HUES64 (cell line): ENCODE results near the gene IFITM10.
A peak's percentile ranks its signal among the peaks of the same experiment; 100 is the strongest.

Experiments
- H3K27ac ChIP-seq: 2 replicates; pipeline ENCODE4 v1.7.0; 2013; ENCODE audit warnings: low read depth, low read length, inconsistent platforms
- H3K27me3 ChIP-seq: 2 replicates; pipeline ENCODE4 v1.6.1; 2013; ENCODE audit warnings: mild to moderate bottlenecking, low read length; ENCODE audit not compliant: insufficient read depth
- H3K36me3 ChIP-seq: 2 replicates; pipeline ENCODE4 v1.6.1; 2013; ENCODE audit warnings: mild to moderate bottlenecking, low read length; ENCODE audit not compliant: insufficient read depth
- H3K4me1 ChIP-seq: 2 replicates; pipeline ENCODE4 v1.6.1; 2013; ENCODE audit warnings: mild to moderate bottlenecking, low read length, moderate library complexity; ENCODE audit not compliant: insufficient read depth
- H3K4me3 ChIP-seq: 2 replicates; pipeline ENCODE4 v1.5.1; 2013; ENCODE audit warnings: mild to moderate bottlenecking, low read length, moderate library complexity
- H3K9ac ChIP-seq: 2 replicates; pipeline ENCODE4 v1.6.1; 2013; ENCODE audit warnings: mild to moderate bottlenecking, low read depth, low read length
- H3K9me3 ChIP-seq: 2 replicates; pipeline ENCODE4 v1.6.1; 2013; ENCODE audit warnings: low read depth, low read length; ENCODE audit not compliant: insufficient read depth
- WGBS: fragments of 150-250, 120-280 bp; methylation state at CpG from one replicate; pipeline ENCODE4 v1.1.7; 2013; ENCODE audit warnings: missing lambda C conversion rate; 5-methylcytosine and 5-hydroxymethylcytosine counted together

IFITM10 gene

DNA sequence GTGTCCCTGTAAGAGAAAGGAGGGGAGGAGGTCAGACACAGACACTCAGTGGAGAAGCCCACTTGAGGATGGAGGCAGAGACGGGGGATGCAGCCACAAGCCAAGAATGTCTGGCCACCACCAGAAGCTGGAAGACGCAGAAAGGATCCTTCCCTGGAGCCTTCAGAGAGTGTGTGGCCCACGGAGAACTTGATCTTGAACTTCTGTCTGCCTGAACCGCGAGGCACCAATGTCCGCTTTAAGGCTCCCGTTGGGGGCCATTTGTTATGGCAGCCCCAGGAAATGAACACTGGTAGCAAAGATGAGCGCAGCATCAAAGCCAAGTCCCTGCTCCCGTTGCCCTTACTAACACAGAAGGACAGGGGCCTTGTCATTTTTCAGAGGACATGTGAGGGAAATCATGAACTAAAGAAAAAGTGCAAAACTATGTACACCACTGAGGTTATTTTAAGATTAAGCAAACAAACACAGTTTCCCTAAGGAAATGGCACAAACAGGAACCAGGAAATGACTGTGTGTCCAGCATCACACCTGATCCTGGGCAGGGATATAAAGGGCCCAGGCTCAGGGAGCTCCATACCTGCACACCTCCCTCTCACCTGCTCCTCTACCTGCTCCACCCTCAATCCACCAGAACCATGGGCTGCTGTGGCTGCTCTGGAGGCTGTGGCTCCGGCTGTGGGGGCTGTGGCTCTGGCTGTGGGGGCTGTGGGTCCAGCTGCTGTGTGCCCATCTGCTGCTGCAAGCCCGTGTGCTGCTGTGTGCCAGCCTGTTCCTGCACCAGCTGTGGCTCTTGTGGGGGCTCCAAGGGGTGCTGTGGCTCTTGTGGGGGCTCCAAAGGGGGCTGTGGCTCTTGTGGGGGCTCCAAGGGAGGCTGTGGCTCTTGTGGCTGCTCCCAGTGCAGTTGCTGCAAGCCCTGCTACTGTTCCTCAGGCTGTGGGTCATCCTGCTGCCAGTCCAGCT is 53.5 kb downstream of the IFITM10 start, which contains the start of gene KRTAP5-6:
Gene KRTAP5-6 (plus strand): TSS at position 588 of the 963 bp plus-strand sequence. CDS start 51 bp downstream, at position 639.
- H3K4me3 ChIP-seq = no peak within 1 kb of the TSS
- no peak within 1 kb of the TSS for H3K9ac ChIP-seq
- H3K27me3 ChIP-seq = peaks cover 11% of the 10 kb centered on the region; the same call in 1 of the 2 replicates
- no peak within 1 kb of the TSS for H3K27ac ChIP-seq
- H3K36me3 ChIP-seq = no peaks in the 10 kb centered on the region
- H3K4me1 ChIP-seq = 0 out of 2 replicates have a peak, but pooled peaks cover 4% of the 10 kb centered on the region
- no peaks in the 10 kb centered on the region for H3K9me3 ChIP-seq
- 86% methylated on average over 11 of the region's 11 CpGs for WGBS

DNA sequence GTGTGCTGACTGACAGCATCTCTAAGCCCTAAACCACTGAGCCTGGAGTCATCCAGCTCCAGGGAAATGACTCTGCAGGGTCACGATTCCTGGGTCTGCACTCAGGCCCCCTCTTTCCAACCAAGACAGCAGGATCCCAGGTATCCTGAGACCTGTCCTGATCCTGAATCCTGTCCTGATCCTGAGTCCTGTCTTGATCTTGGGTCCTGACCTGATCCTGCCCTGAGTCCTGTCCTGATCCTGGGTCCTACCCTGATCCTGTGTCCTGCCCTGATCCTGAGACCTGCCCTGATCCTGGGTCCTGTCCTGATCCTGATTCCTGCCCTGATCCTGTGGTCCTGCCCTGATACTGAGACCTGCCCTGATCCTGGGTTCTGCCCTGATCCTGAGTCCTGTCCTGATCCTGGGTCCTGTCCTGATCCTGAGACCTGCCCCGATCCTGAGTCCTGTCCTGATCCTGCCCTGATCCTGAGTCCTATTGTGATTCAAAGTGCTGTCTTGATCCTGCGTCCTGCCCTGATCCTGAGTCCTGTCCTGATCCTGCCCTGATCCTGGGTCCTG is 54.8 kb downstream of the IFITM10 start:
- Histone ChIP-seq H3K9ac (no peak overlapping the region), H3K27ac (no peak overlapping the region), H3K4me3 (no peak overlapping the region), H3K27me3 (peaks cover 11% of the 10 kb centered on the region; the same call in 1 of the 2 replicates), H3K4me1 (0 out of 2 replicates have a peak, but pooled peaks cover under 1% of the 10 kb centered on the region), H3K9me3 (no peaks in the 10 kb centered on the region), H3K36me3 (no peaks in the 10 kb centered on the region)
- 90% methylated on average over 3 of the region's 3 CpGs for WGBS

DNA sequence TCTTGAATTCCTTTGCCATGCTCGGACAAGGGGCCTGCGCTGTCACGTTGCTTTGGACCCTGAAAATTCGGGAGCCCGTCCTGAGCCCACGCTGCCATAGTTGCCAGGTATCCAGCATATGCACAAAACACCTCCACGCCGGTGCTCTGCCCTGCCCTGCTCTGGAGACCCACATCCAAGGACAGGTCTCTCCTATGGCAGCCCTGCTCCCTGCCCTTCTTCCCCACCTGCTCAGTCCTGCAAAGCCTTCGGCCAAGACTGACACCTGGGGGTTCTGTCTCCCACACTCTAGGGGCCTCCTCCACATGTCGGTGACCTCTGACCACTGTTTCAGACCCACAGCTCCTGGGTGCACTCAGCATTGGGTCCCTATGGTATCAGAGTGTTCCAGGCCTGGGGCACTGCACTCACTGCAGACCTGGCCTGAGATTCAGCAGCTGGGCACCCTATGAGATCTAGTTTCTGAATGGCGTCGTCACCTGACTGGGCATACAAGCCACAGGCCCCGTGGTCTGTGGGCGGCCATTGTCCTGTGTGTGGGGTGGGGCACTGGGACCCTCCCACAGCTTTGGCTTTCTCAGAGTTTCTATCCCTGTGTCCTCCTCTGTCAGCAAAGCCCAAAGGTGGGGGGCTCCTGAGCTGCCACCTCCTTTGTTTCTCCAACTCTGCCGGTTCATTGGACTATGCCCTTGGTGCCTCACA is 55.4 kb downstream of the IFITM10 start:
- H3K27me3 ChIP-seq = peaks cover 11% of the 10 kb centered on the region; the same call in 1 of the 2 replicates
- no peaks in the 10 kb centered on the region for H3K4me1 ChIP-seq
- WGBS = 92% methylated on average over 15 of the region's 15 CpGs
- no peak overlapping the region for H3K4me3 ChIP-seq
- H3K9me3 ChIP-seq = no peaks in the 10 kb centered on the region
- no peak overlapping the region for H3K27ac ChIP-seq
- H3K9ac ChIP-seq = no peak overlapping the region
- H3K36me3 ChIP-seq = no peaks in the 10 kb centered on the region

DNA sequence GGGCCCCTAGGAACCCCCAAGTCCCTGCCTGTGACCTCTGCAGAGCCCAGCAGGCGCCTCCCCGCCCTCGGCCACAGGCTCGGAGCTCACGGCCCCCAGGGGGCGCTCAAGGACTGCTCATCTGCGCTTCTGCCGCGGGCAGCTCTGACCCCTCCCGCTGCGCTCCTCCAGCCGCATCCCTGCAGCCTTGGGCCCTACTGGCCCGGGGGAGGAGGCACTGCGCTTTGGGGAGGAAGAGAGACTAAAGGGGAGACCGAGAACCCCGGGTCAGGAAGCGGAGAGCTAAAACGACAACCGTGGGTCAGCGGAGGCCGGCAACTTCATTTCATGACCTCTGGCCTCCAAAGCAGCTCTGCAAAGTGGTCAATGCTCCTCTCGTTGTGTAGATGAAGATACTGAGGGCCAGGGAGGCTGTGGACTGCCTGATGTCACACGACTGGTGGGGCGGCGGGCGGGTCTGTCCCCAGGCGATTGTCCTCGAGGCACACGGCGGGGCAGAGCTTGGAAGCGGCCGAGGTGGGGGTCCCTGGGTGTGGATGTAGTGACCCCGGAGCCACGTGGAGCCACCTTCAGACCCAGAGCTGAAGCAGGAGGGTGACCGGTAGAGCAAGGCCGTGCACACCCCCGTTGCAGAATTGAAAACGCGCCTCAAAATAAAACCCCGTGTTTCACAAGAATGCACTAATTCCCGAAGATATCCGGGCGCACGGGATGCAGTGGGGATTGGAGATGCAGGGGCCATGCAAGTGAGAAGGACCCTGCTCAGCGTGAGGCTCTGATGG is 56.1 kb downstream of the IFITM10 start:
- Histone ChIP-seq H3K36me3 (no peaks in the 10 kb centered on the region), H3K27me3 (peaks cover 11% of the 10 kb centered on the region; the same call in 1 of the 2 replicates), H3K27ac (no peak overlapping the region), H3K9ac (no peak overlapping the region), H3K4me3 (peak overlapping the region; percentile 51), H3K4me1 (no peaks in the 10 kb centered on the region), H3K9me3 (no peaks in the 10 kb centered on the region)
- 47% methylated on average over 45 of the region's 45 CpGs for WGBS

DNA sequence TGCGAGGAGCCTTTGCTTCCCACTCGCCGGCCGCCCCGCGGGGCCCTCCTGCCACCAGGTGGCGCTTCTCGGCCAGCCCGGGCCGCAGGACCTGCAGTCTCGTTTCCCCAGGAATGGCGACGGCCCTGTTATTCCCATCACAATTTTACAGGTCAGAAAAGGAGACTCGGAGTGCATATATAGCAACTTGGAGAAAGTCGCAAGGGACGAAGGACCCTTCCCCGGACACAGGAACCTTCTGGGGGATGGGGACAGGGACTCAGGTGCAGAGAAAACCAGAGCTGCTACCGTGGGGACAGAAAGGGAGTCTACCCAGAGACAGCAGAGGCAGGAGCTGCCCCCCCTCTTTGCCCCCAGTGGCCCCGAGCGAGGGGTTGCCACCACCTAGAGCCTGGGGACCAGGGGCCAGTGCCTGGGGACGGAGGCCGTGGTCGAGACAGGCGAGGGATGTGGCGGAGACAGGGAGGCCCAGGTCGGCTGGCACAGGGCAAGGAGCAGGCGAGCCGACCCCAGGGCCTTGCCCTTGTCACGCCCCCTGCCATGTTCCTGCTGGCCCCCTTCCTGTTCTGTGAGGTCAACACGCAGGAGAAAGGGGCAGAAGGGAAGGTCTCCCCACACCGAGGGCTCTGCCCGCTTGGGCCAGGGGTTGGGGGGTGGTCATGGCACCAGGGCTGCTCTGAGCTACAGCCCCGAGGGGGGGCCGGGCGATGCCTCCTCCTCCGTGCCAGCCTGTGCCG is 56.9 kb downstream of the IFITM10 start:
- Histone ChIP-seq H3K9me3 (no peaks in the 10 kb centered on the region), H3K9ac (peak overlapping the region; percentile 41), H3K36me3 (no peaks in the 10 kb centered on the region), H3K27ac (peak overlapping the region; percentile 6; the same call in 1 of the 2 replicates), H3K27me3 (peaks cover 11% of the 10 kb centered on the region; the same call in 1 of the 2 replicates), H3K4me3 (peak overlapping the region; percentile 51), H3K4me1 (no peaks in the 10 kb centered on the region)
- WGBS = 21% methylated on average over 37 of the region's 37 CpGs

DNA sequence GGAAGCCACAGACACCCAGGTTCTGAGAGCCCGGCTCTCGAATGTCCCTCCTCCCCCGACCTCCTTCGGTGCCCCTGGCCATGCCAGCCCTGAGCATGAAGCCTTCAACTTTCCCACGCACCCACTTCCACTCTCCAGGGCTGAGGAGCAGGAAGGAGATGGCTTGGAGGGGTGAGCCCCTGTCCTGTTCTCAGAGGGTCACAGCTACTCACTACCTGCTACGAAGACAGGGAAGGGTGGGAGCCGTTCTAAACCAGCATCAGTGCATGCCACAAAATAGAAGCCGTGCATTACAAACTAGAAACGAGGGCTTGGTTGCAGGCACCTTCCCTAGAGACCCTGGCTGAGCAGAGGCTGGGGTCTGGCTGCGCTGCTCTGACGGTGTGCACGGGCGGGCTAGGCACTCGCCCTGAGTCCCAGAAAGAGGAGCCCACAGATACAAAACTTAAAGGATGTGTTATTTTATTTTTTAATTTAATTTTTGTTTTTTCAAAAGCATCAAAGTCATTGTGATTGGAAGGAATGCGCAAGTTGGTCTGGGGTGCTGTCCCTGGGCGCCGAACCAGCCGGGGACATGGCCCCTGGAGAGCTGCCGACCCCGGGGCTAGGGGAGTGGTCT is 57.6 kb downstream of the IFITM10 start:
- Histone ChIP-seq H3K4me1 (no peaks in the 10 kb centered on the region), H3K4me3 (no peak overlapping the region), H3K27ac (no peak overlapping the region), H3K36me3 (no peaks in the 10 kb centered on the region), H3K27me3 (peaks cover 11% of the 10 kb centered on the region; the same call in 1 of the 2 replicates), H3K9me3 (no peaks in the 10 kb centered on the region), H3K9ac (no peak overlapping the region)
- 68% methylated on average over 20 of the region's 20 CpGs for WGBS

DNA sequence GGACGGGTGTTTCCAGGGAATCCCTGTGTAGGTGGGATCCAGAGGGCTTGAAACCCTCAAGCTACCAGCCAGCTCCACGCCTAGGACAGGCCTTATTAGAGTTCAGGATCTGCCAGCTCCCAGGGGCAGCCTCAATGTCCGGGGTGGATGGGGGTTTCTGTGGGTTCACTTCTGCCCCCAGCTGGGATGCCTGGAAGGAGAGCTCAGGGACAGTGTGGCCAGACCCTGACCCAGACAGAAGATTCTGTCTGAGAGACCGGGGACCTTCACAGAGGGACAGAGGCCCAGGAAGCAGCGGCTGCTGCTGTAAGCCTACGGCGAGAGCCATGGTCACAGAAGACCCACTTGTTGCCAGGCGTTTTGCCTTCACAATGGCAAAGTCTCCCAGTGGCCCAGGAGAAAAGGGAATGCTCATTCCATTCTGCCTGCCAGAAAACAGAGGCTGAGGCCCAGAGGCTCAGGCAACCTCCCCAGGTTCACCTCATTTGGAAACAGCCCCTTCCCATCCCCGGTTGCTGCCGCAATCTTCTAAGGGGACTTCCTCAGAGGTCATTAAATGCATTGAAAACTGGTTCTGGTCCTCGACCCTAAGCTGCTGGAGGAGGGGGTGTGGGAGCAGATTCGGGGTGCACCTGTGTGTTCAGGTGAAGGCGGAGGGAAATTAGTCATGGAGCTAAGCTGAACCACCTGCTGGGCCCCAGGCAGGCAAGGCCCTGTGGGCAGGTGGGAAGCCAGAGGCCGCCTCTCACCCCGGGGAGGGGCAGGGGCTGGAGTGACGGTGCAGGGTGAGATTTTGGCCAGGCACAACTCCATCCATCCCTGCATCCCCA is 58.3 kb downstream of the IFITM10 start:
- no peak overlapping the region for H3K9ac ChIP-seq
- 84% methylated on average over 16 of the region's 16 CpGs for WGBS
- no peak overlapping the region for H3K27ac ChIP-seq
- H3K4me1 ChIP-seq = no peaks in the 10 kb centered on the region
- H3K9me3 ChIP-seq = no peaks in the 10 kb centered on the region
- no peak overlapping the region for H3K4me3 ChIP-seq
- H3K36me3 ChIP-seq = no peaks in the 10 kb centered on the region
- peaks cover 11% of the 10 kb centered on the region; the same call in 1 of the 2 replicates for H3K27me3 ChIP-seq

DNA sequence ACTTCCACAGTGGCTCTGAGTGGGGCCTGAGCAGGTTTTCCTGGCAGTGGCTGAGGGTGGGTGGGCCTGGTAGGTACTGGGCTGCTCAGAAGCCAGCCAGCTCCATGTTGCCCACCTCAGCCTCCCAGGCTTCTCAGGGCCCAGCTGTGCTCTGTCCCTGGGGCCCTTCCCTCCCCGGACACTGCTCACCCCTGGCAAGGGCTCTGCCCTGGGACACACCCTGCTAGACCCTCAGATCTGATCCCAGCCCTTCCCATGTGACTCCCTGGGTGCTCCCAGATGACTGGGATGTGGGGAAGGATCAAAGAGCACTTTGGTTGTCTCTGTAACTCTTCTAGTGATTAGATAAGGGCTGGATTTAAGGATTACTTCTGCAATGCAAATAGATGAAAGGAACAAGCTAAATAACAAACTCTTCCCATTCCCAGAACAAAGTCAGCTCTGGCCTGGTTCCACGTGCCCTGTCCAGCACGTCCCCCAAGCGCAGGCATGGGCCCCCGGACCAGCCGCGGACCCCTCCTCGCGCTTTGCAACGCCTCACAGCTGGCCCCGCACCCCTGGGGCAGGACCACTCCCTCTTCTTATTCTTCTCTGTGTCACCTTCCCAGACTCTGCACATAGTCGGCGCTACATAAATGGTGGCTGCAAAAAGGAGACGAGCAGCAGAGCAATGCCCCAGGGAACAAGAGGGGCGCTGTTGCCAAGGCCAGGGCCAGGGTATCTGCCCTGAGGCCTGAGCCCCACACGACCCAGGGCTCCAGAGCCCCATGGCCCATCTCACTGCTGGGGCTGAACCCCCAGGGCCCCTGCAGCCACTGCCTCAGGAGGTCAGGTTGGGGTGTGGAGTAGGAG is 59.1 kb downstream of the IFITM10 start:
- H3K27me3 ChIP-seq = peaks cover 10% of the 10 kb centered on the region; the same call in 1 of the 2 replicates
- no peak overlapping the region for H3K27ac ChIP-seq
- H3K9me3 ChIP-seq = no peaks in the 10 kb centered on the region
- no peak overlapping the region for H3K4me3 ChIP-seq
- H3K4me1 ChIP-seq = no peaks in the 10 kb centered on the region
- no peaks in the 10 kb centered on the region for H3K36me3 ChIP-seq
- WGBS = 82% methylated on average over 16 of the region's 16 CpGs
- no peak overlapping the region for H3K9ac ChIP-seq
